ENCODE results near the gene OR10H4.
"Not testable (repeated sequence)": the region's sequence is repeated elsewhere in the genome, so short reads cannot be mapped to it uniquely, and the experiment has no call there.

The OR10H4 gene

DNA sequence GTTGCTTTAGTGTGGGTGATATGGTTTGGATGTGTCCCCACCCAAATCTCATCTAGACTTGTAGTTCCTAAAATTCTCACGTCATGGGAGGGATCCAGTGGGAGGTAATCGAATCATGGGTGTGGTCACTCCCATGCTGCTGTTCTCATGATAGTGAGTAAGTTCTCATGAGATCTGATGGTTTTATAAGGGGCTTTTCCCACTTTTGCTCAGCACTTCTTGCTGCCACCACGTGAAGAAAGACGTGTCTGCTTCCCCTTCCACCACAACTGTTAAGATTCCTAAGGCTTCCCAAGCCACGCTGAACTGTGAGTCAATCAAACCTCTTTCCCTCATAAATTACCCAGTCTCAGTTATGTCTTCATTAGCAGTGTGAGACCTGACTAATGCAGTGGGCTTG is 26.0 kb downstream of the OR10H4 start:
- TF ChIP-seq, protein P1, sequence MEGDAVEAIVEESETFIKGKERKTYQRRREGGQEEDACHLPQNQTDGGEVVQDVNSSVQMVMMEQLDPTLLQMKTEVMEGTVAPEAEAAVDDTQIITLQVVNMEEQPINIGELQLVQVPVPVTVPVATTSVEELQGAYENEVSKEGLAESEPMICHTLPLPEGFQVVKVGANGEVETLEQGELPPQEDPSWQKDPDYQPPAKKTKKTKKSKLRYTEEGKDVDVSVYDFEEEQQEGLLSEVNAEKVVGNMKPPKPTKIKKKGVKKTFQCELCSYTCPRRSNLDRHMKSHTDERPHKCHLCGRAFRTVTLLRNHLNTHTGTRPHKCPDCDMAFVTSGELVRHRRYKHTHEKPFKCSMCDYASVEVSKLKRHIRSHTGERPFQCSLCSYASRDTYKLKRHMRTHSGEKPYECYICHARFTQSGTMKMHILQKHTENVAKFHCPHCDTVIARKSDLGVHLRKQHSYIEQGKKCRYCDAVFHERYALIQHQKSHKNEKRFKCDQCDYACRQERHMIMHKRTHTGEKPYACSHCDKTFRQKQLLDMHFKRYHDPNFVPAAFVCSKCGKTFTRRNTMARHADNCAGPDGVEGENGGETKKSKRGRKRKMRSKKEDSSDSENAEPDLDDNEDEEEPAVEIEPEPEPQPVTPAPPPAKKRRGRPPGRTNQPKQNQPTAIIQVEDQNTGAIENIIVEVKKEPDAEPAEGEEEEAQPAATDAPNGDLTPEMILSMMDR (IDR thresholded peaks at IDR 0.05; ENCODE audit: control insufficient read depth, extremely low read depth, insufficient read depth), result no peak
- no peak overlapping the region for H3K4me3 ChIP-seq (ENCODE audit: low read depth, low read length)
- no peak for DNase-seq (ENCODE audit: low read depth)

DNA sequence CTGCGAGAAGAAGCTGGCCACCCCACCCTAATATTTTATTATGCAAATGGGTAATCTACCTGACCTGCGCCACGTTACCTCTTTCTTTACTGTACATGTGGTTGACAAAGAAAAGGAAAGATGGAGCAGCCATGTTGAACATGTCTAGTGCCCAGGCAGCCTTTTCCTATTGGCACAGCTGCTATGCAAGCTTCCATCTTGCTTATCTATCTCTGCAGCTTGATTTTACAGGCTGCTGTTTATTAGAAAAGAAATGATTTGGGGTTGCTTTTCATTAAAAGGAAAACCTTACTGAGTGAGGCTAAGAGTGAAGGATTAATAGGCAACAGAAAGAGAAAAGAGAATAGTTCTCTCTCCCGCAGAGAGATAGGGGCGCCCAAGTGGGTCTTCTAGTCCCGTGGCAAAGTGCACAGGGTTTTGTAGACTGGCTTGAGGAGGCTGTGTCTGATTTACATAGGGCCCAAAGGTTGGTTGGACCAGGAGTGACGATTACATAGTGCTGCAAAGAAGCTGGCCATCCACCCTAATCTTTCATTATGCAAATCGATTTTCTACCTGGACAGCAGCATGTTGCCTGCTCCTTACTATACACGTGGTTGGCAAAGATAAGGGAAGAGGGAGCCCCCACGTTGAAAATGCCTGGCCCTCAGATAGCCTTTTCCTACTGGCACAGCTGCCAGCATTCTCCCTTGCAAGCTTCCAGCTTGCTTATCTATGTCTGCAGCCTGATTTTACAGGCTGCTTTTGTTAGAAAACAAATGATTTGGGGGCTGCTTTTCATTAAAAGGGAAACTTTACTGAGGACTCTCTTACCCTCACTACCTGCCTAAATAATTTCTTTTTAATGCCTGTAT is 28.3 kb downstream of the OR10H4 start:
- TF ChIP-seq, protein P1 (IDR thresholded peaks at IDR 0.05; ENCODE audit: control insufficient read depth, extremely low read depth, insufficient read depth), result no peak
- no peak for DNase-seq (ENCODE audit: low read depth)
- no peak overlapping the region for H3K4me3 ChIP-seq (ENCODE audit: low read depth, low read length)

DNA sequence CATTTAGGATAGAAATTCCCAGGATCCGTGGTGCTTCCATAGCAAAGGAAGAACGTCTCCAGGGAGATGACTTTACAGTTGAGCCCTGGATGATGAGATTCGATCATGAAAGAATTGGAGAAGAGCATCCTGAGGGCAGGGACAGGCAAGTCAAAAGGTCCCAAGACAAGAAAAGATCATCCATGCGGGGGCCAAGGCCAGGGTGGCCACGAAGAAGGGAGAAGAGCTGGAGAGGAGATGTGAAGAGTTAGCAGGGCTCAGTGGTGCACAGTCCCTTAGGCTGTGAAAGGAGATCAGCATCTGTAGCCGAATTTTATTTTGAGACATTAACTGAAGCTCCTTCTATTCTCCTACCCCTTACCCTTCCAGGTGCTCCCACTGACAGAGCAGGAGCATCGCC is 28.9 kb downstream of the OR10H4 start:
- TF ChIP-seq, protein P1 (IDR thresholded peaks at IDR 0.05; ENCODE audit: control insufficient read depth, extremely low read depth, insufficient read depth), result no peak
- H3K4me3 ChIP-seq (ENCODE audit: low read depth, low read length), result no peak overlapping the region

DNA sequence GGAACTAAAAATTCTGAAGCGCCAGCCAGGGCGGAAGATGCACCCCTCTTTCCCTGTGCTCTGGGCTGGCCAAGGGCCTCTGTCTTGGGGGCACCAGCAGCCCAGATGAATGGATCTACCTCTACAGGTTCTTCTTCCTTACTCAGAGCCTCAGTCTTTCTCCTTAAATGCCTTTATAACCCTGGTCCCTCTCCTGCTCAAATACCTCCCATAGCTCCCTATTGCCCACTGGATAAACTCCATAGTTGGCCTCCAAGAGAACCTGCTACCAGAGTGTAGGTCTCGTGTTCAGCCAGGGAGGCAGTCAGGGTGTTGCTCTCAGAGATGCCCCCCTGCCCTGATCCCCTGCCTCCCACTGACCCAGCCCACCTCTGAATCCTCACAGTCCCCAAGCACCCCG is 30.5 kb downstream of the OR10H4 start:
- H3K4me3 ChIP-seq (ENCODE audit: low read depth, low read length), result no peak overlapping the region
- no peak for DNase-seq (ENCODE audit: low read depth)
- TF ChIP-seq, protein P1 (IDR thresholded peaks at IDR 0.05; ENCODE audit: control insufficient read depth, extremely low read depth, insufficient read depth), result no peak

More for the DNA sequence above, 28.9 kb downstream of the OR10H4 start:
- no peak for DNase-seq (ENCODE audit: low read depth)

DNA sequence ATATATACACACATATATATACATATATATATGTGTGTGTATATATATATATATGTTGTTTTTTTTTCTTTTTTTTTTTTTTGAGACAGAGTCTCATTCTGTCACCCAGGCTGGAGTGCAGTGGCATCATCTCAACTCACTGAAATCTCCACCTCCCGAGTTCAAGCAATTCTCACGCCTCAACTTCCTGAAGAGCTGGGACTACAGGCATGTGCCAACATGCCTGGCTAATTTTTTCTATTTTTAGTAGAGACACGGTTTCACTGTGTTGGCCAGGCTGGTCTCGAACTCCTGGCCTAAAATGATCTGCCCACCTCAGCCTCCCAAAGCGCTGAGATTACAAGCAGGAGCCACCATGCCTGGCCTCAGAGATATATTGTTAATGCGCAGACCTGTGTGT is 37.0 kb downstream of the OR10H4 start:
- H3K4me3 ChIP-seq (ENCODE audit: low read depth, low read length); DNase-seq (ENCODE audit: low read depth): not testable (repeated sequence)

DNA sequence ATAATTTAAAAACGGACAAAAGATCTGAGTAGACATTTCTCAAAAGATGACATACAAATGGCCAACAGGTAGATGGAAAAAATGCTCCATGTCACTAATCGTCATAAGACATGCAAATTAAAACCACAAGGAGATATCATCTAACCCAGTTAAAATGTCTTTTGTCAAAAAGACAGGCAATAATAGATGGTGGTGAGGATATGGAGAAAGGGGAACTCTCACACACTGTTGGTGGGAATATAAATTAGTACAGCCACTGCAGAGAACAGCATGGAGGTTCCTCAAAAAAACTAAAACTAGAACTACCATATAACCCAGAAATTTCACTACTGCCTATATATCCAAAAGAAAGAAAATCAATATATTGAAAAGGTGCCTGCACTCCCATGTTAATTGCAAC is 37.9 kb downstream of the OR10H4 start:
- TF ChIP-seq, protein P1 (IDR thresholded peaks at IDR 0.05; ENCODE audit: control insufficient read depth, extremely low read depth, insufficient read depth), result no peak
- DNase-seq (ENCODE audit: low read depth), result no peak
- no peak overlapping the region for H3K4me3 ChIP-seq (ENCODE audit: low read depth, low read length)

DNA sequence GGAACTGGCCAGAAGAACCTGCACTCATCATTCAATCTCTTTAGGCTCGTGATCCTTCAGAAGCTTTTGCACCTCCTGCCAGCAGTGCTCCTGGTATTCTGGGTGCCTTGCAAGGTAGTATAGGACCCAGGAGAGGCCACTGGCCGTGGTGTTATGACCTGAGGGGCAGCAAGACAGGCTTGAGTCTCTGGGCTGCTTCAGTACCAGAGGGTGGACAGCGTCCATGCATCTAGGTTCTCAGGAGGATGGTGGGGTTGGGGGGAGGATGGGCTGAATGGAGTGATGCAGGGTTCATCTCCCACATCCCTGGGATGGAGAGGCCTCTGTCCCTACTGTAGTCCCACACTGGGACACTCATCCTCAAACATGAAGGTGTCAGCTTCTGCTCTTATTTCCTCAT is 41.1 kb downstream of the OR10H4 start:
- no peak overlapping the region for H3K4me3 ChIP-seq (ENCODE audit: low read depth, low read length)
- DNase-seq (ENCODE audit: low read depth), result no peak
- TF ChIP-seq, protein P1 (IDR thresholded peaks at IDR 0.05; ENCODE audit: control insufficient read depth, extremely low read depth, insufficient read depth), result no peak

Measured in LNCaP clone FGC (cell line).